Measurements from ENCODE around the gene SPATA2.
"Not testable (repeated sequence)": the region's sequence is repeated elsewhere in the genome, so short reads cannot be mapped to it uniquely, and the experiment has no call there.

The SPATA2 gene

DNA sequence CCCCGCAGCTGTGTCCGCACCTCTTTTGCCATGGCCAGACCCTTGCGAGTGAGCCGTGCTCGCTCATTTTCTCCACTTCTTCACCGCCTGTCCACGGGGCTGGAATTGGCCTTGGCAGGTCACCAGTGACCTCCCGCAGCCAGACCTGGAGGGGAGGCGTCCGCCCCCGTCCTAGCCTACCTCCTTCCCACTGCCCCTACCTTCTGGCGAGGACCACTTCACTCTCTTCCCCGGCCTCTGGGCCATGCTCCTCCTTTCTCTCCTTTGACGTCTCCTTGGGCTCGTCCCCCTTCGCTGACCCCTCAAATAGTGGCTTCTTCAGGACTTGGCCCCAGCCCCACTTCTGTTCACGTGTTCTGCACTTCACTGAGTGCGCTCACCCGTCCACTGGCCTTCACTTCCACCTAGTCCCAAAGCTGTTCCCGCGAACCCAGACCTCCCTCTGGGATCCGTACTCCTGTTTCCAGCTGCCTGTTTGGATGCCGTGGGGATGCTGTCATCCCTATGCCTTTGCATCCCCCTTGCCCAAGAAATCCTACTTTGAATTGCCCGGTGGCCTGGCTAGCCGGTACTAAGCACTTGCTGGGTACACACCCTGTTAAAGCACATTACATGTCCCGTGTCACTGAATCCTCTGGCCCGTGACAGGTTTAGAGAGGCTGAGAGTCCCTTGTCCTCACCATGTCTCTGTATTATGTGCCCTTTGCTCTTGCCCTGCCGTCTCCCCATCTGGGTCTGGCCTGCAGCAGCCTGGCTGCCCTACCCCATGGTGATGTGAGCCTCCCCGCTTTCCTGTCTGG lies 33.0 kb downstream of the SPATA2 start:
- no peak for DNase-seq

DNA sequence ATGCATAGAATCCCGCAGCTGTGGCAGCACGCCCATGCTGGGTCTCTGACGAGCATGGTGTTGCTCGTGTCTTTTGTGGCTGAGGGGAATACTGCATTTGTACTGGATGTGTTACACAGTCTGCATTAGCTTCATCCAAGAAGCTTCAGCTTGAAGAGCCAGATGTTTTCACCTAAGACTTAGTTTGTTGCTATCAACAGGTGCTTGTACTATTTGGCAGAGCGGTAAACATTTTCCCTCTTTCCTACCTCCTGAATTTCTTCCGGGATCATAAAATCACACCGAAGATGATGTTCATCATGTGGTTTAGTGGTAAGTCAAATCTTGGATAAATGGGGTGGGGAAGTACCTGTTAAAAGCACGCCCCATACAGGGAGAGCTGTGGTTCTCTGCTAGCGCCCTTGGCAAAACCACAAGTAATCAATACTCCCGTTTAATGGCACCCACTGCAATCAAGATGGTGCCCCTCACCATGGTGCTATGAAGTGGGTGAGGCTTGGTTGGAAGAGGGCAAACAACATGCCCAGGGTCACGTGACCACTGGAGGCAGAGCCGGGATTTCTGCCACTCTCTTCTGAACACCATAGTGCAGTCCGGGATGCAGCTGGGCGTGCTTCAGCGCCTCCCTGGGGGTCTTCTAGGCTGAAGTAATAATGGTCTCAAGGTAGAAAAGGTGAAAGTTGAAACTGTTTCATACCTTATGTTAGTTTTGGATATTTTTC lies 34.4 kb downstream of the SPATA2 start:
- no peak for DNase-seq

DNA sequence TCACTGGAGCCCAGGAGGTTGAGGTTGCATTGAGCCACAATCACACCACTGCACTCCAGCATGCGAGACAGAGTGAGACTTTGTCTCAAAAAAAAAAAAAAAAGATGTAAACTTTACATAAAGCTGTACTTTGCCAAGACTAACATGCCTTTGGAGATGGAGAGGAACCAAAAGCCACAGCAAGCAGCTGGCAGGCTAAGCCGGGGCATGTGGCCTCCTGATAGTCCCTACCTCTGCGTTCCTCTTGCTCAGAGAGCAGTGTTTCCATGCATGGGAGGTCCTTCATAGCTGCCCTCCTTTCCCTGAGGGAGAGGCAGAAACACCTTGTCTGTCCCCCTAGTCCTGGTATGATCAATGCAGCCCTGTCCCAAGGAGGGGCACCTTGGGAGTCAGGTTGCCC lies 35.2 kb downstream of the SPATA2 start:
- no peak for DNase-seq

DNA sequence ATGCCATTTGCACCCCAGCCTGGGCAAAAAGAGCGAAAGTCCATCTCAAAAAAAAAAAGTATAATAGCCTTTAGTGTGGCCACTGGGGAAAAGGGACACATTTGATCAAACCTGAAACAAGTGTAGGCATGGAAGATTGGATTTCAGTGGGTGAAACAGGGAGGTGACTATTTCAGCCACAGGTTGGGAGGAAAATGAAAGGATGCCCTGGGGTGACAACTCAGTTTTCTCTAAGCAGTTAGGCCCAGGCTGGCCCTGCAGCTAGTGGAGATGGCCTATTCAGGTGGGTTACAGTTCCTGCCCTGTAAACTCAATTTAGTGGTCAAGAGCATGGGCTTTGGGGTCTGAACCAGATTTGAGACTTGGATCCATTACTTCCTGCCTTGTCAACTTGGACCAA lies 36.4 kb downstream of the SPATA2 start:
- no peak for DNase-seq

DNA sequence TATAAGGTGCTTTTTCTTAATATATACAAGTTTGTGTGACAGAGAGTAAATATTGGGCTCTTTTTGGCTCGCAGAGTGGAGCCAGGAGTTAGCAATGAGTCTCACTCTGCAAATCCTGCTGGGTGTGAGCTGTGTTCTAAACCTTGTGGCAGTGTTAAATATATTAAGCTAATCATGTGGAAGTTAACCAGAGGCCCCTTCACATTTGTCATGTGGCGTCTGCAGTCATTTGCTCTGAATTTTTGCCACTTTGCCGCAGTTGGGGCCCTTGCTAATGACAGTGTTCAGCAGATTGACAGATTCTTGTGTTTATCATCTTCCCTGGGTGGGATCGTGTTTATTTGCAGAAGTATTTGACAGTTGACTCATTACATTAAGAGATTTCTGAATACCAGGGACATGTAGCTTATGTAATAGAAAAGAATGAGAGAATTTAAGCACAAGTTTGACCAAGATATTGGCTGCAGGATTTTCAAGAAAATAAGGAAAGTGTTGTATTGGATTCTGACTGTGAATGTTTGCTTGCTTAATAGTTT lies 37.9 kb downstream of the SPATA2 start:
- no peak for DNase-seq

DNA sequence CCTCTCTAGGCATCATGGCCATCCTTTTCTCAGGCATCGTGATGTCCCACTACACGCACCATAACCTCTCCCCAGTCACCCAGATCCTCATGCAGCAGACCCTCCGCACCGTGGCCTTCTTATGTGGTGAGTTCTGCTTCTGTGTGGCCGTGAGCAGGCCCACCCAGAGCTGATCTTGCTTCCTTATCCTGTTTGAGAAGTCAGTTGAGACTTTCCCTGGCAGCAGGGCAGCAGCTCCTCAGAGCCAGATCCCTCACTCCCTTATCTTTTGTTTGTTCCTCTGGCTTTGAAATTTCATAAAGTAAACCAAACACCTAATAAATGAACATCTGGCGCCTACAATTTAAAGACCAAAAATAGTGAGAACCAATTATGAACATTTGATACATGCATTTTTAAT lies 40.6 kb downstream of the SPATA2 start:
- no peak for DNase-seq

DNA sequence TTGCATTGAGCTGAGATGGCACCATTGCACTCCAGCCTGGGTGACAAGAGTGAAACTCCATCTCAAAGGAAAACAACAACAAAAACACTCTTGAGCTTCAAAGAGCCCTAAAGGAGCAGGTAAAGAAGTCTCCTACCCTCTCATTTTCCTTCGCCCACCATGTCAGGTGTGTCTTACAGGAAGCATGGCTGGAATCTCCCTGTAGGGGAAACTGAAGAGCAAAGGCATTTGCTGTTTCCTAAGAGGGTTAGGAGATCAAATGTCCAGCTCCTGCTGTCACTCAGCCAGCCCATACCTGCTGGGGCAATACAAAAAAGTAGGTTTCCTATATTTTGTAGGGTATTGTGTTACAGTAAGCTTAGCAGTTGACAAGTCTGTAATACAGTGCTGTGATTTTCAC lies 43.3 kb downstream of the SPATA2 start:
- DNase-seq = no peak

DNA sequence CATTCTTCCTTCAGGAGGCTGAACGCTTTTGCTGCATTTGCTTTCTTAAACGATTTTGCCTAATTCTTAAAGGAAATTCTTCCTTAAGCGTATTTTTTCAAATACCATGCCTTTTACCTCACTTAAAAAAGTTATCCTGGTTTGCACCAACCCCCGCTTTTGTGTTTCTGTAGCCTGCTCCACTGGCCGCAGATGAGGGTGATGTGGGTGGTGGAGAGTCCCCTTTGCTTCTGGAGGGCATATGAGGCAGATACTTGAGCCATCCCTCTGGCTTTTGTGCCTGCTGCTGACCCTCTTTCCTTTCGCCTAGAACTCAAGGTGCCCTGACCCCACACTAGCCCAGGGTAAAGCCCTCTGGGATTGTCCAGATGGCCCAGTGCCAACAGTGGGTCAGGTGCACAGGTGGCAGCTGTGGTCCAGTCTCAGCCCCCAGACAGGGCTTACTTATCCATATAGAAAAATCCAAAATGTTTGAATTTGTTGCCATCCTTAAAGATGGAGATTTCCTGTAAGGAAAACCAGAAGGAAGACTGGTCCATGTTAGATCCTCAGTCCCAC lies 43.9 kb downstream of the SPATA2 start:
- no peak for DNase-seq

DNA sequence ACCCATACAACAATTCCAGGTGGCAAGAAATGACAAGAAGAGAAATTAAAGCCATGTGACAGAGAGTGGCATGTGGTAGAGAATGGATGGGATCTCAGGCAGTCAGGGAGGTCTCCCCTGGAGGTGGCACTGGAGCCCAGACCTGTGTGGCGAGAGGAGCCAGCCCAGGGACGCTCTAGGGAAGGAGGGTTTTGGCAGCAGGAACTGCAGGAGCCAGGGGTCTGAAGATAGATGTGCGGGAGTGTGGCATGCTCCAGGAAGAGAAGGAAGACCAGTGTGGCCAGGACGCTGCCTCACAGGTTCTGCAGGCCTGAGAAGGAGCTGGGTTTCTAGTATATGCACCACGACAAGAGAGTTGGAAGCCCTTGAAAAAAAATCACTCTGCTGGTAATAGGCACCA lies 45.1 kb downstream of the SPATA2 start:
- no peak for DNase-seq

DNA sequence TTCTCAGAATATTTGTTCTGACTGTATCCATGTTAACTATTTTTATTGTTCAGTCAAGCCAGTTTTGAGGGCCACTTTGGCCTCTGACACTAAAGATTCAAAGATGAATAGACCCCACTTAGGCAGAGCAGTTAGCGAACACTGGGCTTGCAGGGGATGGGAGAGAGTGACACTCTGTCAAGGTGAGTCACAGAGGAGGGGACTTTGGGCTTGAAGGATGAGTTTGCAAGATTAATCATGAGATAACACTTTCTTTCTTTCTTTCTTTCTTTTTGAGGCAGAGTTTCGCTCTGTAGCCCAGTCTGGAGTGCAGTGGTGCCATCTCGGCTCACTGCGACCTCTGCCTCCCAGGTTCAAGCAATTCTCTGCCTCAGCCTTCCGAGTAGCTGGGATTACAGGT lies 46.4 kb downstream of the SPATA2 start:
- DNase-seq = no peak

DNA sequence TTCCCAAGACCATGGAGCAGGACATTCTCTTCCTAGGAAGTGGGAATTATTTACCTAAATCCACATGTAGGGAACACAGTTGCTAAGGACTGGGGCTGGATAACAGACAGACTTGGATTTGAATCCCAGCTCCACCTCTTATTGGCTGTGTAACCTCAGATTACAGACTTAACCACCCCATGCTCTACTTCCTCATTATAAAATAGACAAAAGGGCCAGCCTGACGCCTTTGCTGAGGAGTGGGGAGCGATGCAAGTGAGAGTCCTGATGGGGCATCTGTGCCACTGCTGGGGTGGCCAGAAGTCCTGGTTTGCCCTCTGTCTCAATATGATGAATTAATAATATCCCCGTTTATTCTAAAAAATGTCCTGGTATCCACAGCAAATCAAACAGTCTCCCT lies 46.8 kb downstream of the SPATA2 start:
- DNase-seq = no peak

DNA sequence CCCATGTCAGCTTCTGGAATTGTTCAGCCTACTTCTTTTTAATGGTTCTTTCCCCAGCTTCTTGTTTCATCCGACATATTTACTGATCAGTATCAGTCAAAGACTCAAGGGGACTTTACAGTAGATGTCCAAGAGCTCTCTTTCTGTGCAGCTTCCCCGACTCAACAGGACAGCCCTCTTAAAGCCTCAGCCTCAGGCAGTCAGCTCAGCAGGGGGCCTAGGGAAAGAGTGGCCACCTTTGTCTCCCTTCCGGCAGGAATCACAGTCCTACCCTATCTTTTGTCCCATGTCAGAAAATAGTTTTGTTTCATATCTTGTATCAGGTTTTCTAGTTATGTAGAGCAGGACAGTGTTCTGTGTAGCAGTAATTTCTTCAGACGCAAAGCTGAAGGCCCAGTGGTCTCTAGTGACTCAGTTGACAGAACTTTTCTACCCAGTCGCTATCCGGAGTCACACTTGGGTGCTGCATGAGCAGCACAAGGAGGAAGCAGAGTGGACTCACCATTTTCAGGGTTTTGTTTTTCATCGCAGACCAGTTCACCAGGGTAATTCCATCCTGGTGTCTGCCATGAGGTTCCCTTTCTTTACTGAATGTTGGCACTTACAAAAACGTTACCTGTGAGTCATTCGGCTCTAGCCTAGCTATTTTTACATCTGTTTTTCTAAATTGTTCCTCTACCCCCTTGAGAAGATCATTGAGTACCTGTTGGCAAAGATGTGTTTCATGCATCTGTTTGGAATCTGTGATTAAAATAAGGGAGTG lies 47.7 kb downstream of the SPATA2 start:
- DNase-seq = no peak

DNA sequence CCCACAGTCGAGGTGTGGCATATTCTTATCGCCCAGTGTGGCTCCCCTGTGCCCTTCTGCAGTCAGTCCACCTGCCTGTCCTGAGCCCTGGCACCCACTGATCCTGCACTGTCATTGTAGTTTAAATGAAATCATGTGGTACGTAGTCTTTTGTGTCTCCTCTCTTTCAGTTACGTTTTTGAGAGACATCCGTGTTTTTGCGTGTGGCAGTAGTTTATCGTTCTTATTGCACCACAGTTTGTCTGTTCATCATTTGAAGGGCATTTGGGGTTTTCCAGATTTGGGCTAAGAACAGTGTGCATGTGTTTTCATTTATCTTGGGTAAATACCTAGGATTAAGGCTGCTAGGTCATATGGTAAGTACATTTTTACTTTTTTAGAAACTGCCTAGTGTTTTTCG lies 49.3 kb downstream of the SPATA2 start:
- no peak for DNase-seq

DNA sequence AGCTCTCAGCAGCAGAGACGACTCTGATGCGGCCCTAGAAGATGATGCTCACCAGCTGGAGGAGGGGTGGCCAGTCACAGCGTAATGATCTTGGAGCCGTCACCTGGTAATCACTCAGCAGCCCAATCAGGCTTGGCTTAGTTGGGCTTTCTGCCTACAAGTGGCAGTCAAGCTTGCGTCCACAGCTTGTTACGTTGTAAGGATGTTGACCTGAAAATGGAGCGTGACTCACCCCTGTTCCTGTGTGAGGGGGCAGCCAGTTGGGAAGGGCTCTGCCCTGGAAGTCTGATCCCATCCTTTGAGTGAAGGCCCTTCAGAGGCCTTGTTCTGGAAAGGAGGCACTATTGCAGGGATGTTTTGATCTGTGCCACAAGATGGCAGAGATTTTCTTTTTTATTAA lies 49.8 kb downstream of the SPATA2 start:
- no peak for DNase-seq

DNA sequence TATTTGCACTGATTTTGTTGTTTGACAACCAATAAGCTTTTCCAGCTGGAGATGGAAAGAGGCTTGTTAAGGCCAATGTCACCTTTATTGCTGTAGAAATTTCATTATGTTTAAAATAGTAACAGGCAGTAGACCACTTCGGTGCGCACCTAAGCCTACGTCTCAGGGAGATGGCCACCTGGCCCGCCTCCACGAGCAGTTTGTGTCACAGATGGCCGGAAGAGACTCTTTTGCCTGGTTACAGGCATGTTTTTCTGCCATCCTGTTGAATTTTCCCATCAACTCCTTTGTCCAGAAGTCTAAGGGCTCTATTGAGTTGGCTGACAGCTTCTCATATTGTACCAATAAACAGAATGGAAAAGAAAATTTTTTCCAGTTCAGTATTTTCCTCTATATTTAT lies 51.7 kb downstream of the SPATA2 start:
- DNase-seq = no peak

DNA sequence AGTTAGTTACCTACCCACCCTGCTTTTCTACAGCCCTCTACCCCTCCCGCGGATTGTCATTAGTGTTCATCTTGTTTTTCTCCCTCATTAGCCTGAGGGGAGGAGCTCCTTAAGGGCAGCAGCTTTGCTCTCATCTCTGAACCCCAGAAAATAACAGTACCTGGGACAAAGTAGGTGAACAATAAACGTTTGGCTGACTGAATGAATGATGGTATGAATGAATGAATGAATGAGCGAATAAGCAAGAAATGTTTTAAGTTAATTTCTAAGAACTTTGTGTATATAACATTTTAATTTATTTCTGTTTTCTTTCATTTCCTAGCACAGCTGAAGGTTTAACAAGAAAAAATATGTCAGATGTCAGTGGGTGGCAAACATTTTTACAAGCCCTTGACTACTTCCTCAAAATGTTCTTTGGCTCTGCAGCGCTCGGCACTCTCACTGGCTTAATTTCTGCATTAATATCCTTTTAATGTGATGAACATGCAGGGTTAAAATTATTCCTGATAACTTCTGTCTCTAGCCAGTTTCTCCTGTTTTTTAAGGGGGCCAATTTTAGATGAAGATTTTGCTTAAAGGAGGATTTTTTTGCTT lies 52.6 kb downstream of the SPATA2 start:
- DNase-seq = no peak

DNA sequence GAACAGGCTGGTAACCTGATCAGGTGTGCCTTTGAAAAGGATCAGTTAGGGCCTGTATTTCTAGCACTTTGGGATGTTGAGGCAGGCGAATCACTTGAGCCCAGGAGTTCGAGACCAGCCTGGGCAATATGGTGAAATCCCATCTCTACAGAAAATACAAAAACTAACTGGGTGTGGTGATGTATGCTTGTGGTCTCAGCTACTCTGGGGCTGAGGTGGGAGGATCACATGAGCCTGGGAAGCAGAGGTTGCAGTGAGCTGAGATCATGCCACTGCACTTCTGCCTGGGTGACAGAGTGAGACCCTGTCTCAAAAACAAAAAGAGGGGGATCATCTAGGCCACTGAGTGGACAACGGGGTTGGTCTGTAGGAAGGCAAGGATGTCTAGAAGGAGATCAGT lies 54.1 kb downstream of the SPATA2 start:
- DNase-seq = not testable (repeated sequence)

DNA sequence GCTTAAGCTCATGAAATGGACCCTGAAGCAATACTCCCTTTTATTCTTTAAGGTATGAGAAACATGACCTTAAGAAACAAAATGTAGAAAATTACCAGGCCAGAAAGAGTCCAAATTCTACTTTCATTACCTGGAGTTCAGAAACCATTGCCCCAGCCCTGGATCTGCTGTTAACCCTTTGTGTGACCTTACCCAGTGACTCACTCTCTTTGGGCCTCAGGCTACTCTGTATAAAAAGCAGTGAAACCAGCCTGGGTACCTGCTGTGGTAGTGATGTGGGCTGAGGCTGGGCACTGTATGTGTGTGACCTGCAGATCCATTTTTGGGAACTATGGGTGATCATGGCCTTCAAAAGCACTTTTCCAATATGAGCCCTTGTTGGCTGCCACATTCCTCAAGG lies 55.5 kb downstream of the SPATA2 start:
- DNase-seq = no peak

DNA sequence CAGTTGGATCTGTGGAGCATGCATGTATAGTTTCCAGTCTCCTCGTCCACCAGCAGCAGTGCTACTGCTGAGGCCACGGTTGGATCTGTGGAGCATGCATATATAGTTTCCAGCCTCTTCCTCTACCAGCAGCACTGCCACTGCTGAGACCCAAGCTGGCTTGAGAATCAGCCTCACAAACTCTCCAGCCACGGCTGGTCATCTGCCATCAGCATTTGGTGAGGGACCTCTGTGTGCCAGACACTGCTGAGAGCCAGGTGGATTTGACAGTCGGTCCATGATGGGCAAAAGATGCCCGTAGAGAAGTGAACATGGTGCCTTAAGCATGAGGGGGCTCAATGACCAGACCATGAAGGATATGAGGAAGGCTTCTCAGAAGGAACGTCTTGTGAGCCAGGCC lies 56.3 kb downstream of the SPATA2 start:
- DNase-seq = no peak

DNA sequence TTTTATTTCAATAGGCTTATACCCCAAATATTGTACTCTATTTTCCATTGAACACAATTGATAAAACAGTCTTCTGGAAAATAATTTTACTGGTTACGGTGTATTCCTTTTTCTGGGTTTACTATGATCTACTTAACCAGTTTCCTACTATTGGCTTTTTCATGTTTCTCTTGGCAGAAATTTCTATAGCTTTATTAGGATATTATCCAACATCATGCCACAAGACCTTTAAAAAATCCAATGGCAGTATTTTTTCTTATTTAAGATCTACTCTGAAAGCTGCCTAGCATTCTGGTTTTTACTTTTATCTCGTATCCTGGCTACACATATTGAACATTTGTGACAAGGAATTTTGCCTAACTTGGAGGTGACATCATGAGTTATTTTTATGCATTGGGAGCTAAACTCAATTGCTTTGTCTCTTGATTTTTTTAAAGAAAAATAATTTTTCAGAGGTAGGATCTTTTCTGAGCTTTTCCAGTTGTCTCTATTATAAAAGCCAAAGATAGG lies 57.2 kb downstream of the SPATA2 start:
- DNase-seq = no peak

DNA sequence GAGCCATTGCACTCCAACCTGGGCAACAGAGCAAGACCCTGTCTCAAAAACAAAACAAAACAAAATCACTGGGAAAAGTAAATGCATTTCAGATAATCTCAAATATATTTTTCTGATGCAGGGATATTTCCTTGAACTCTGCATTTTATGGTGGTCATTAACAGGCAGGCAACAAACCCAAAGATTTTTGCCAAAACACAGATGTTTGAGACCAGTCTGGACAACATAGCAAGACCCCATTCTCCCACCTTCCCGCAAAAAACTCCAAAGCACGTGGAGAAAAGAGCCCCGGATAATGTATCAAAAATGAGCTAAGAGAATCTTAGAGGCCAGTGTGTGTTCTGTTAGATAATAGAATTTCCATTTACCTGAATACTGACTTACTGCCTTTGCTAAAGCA lies 58.4 kb downstream of the SPATA2 start:
- DNase-seq = no peak

DNA sequence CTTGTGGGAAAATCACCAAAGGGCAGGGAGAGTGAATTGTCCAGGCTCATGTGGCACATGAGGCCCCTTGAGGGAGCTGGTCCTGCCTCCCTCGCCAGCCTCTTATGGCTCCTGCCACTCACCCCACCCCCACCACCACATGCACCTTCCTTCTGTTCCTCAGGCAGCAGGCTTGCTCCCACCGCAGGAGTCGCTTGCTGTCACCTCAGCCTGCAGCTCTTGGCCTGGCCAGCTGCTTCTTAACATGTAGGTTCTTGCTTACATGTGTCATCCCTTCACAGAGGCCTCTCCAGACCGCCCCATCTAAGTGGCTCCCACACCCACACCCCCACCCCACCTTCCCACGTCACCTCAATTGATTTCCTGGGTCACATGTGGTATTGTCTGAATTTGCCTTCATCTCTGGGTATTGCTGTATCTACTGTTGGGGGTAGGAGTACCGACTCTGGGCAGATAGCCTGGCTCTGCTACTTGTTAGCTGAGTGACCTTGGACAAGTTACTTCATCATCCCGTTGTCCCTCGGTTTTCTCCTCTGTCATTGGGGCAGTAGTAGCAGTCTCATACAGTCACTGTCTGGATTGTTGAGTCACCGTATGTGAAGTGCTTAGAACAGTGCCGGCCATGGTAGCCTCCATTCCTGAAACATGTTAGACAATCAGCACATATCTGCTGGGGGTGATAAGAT lies 61.0 kb downstream of the SPATA2 start:
- no peak for DNase-seq

Data from NK-92 treated with Interleukin-12 subunit alpha and Interleukin-12 subunit beta, amount 100 ng/mL, for 24 hours (cell line).